HG03571 (cell line): ENCODE data around the gene MBP.

Source experiments
- ATAC-seq: cut with Tn5 transposase; IDR thresholded peaks from one replicate; pipeline ENCODE4 v1.9.1; 2021; ENCODE audit not compliant: unreplicated experiment

The MBP gene

GRCh38 chr18:77102259-77103040 lies 30.1 kb downstream of the MBP start:
- peak; percentile 68 for ATAC-seq

GRCh38 chr18:77101410-77102258 lies 30.9 kb downstream of the MBP start:
- ATAC-seq = peak; percentile 33

- ATAC-seq = no peak
Measured at GRCh38 chr18:77100751-77101355, 31.7 kb downstream of the MBP start.

- no peak for ATAC-seq
Measured at GRCh38 chr18:77099485-77100370, 32.9 kb downstream of the MBP start.

DNA sequence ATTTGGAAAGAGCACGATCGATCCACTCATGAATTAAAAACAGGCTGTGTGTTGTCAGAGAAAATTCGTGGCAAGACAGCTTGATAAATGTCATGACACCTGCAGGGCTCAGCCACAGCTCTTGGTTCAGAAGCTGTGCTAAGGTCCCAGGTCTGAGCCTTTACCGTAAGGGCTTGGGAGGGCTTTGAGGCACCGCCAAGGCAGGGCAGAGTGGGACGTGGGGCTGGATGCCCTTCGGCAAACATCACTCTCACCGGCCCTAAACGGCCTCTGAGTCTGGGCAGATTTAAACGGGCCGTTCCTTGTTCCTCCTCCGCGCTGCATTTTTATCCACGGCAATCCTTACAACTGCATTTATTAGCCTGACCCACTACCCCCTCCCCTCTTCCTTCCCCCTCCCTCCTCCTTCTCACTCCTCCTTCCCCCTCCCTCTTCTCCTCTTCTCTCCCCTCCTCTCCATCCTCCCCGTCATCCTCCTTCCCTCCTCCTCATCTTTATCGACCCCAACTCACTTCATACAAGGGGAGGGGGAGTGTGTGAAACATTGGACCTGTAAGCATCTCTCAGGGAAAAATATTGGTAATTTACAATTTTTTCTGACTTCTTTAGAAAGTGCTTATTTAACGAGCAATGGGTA lies 33.9 kb downstream of the MBP start:
- no peak for ATAC-seq

- ATAC-seq = no peak
Measured at GRCh38 chr18:77098029-77098428, 34.6 kb downstream of the MBP start.

DNA sequence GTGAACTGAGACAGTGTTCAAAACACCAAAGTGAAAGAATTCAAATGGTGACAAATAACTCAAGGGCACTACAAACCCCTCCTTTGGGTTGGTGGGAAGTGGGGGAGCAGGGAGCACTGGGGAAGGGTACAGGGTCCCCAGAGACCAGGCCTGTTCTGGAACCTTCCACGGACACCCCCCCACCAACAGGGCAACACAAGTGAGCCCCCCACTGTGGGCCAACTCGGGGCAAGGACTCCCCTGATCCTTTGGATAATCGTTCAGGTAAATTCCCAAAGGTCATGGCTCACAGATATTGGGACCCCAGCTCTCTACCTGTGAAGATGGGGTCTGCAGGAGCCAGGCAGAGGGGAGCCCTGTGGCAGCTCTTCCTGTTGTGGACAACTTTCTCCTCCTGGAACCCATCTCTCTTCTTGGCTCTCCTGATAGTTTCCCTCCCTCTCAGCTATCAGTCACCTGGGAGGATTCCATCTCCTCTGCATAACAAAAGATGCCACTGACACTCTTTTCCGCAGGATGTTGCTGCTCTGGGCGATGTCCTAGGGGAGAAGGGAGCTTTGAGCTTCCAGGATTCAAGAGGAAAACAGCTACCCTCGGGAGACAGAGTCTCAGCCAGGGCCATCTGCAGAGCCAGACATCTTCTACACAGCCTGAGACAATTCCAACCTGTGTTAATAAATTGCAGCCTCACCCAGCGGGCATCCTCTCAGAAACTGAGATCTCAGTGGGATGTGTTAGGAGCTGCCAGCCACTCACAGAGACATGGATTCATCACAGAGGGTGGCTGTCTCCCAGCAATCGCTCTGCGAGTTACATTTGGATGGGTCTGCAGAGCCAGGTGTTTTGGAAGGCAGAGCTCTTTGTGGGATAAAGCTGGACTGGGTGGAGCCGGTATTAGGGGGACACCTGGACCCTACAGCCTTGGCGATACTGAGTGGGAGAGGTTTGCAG lies 35.4 kb downstream of the MBP start:
- no peak for ATAC-seq

DNA sequence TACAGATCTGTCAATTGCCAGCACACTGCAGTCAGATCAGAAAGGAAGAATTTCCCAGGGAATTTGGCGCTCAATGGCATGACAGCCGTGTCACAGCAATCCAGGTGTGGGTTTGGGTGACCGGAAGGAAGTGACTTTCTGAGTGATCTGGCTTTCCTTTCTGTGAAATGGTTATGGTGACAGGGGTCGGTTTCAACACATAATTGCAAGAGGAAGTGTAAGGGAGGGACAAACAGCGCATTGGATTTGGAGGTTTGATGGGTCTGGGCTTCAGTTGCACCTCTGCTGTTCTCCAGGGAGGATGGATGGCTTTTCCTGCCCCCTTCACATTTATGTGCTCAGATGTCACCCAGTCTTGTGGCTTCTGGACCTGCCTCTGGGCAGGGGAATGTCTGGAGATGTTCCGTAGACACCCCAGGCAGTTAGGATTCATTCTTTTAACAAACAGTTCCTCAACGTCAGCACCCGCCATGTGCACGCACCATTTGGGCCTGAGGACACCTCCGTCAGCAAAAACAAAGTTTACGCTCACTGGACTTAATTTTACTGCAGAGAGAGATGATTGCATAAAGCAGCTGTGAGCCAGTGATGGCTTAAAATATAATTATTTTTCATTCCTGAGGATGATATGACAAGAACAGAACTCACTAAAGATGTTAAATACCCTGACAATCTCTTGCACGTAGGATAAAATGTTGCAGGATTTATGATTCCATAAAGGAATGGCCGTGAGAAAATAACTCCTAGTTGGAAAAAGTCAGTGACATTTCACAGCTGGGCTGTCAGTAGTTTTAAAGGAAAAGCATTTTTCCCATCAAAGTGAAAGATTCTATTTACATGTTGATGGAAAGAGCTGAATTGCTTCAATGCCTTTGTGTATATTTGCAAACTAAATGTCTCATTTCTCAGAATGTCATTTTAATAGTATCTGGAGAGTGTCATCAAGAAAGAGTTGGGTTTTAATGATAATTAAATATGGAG lies 36.9 kb downstream of the MBP start:
- no peak for ATAC-seq

GRCh38 chr18:77093586-77093985 lies 39.0 kb downstream of the MBP start:
- no peak for ATAC-seq

- ATAC-seq = no peak
Measured at GRCh38 chr18:77093067-77093430, 39.5 kb downstream of the MBP start.

- ATAC-seq = no peak
Measured at GRCh38 chr18:77092104-77093066, 40.2 kb downstream of the MBP start.

GRCh38 chr18:77091366-77091765 lies 41.2 kb downstream of the MBP start:
- no peak for ATAC-seq

DNA sequence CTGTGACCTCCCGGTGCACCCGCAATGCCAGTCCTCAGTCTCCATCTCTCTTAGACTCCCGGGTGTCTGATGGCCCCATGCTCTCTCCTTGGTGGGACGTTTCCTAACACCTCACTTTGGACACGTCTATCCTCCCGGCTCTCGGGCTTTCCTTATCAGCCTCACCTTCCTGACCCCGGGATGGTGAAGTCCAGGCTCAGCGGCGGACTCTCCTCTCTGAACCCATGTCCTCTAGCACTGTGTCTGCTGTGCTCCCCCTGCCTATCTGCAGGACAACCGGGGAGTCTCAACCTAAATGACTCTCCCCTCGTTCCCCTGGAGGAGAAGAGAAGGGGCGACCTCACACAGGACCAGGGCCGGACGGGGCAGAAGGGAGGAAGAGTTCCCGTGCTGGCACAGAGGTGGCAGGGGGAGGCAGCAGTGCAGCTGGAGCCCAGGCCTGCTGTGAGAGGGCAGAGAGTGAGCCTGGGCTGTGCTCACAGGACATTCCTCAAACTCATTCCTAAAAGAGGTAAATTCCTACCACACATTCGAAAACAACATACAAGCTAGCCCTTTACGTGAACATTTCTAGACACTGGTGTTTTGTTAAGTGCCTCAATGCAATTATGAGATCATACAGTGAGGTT lies 41.9 kb downstream of the MBP start:
- no peak for ATAC-seq

GRCh38 chr18:77089723-77090285 lies 42.8 kb downstream of the MBP start:
- no peak for ATAC-seq

- no peak for ATAC-seq
Measured at GRCh38 chr18:77088963-77089722, 43.4 kb downstream of the MBP start.
